ENCODE results near the gene RCC2. TPM values are rescaled to one million over a fixed set of nuclear protein-coding genes. Genes with fewer than 3 reads are reported as not detected.

The RCC2 gene
- total RNA-seq, 1 experiment from 2014 or later: 473 TPM

GRCh38 chr1:17370618-17371017, 68.9 kb downstream of the RCC2 start:
- Histone ChIP-seq H3K79me1 (ENCODE audit: insufficient read depth, low read depth, low read length, poor library complexity, severe bottlenecking) (no peaks in the 10 kb centered on the region), H3K79me2 (ENCODE audit: insufficient read depth, low read length) (no peaks in the 10 kb centered on the region), H3K4me2 (ENCODE audit: insufficient read depth, insufficient read length, low read length) (no peak overlapping the region), H4K91ac (ENCODE audit: insufficient read length, low read depth, low read length) (no peak overlapping the region), H2AK5ac (ENCODE audit: insufficient read length, low read length) (no peak overlapping the region), H3K4ac (ENCODE audit: low read depth, low read length) (no peak overlapping the region), H3K18ac (ENCODE audit: insufficient read length, low read depth, low read length) (no peak overlapping the region), H4K5ac (ENCODE audit: insufficient read length, low read depth, low read length) (no peak overlapping the region), H3K4me1 (ENCODE audit: insufficient read depth, low read length) (no peaks in the 10 kb centered on the region), H2BK15ac (ENCODE audit: low read depth, low read length) (no peak overlapping the region), H2BK12ac (ENCODE audit: insufficient read length, low read depth, low read length) (no peak overlapping the region), H3K27ac (ENCODE audit: insufficient read length, low read depth, low read length) (no peak overlapping the region), H3K27me3 (ENCODE audit: insufficient read depth, low read length) (no peaks in the 10 kb centered on the region), H2BK20ac (ENCODE audit: low read depth, low read length, poor library complexity, severe bottlenecking) (no peak overlapping the region), H4K20me1 (ENCODE audit: control insufficient read depth, insufficient read depth, insufficient read length) (no peaks in the 10 kb centered on the region), H4K8ac (replicated peaks; ENCODE audit: insufficient read length, low read depth, low read length) (no peak overlapping the region), H3K23ac (ENCODE audit: insufficient read length, low read depth, low read length) (no peak overlapping the region), H3K23me2 (ENCODE audit: insufficient read length, low read depth, low read length, poor library complexity, severe bottlenecking) (no peaks in the 10 kb centered on the region), H2AFZ (ENCODE audit: low read length) (no peak overlapping the region), H2BK5ac (ENCODE audit: insufficient read length, low read length) (no peak overlapping the region), H3K9me3 (ENCODE audit: control insufficient read depth, low read depth, low read length) (no peaks in the 10 kb centered on the region), H3T11ph (ENCODE audit: low read length) (no peak overlapping the region), H3K14ac (ENCODE audit: insufficient read depth, low read length) (no peak overlapping the region), H2BK120ac (ENCODE audit: low read depth, low read length, poor library complexity, severe bottlenecking) (no peak overlapping the region), H3K56ac (ENCODE audit: insufficient read length, low read depth, low read length) (no peak overlapping the region), H3K9ac (ENCODE audit: extremely low read depth, insufficient read length, low read length) (no peak overlapping the region)
- WGBS (ENCODE audit: extremely low coverage, insufficient read length, low lambda C conversion rate): no CpG with 5 or more reads among the region's 2 CpGs
- peaks cover 20 to 22% of the 10 kb centered on the region in 2 experiments for H3K4me1 Mint-ChIP-seq
- no peak overlapping the region for H3K27ac Mint-ChIP-seq
- H3K27me3 Mint-ChIP-seq (ENCODE audit: low read depth): peaks cover 14% of the 10 kb centered on the region
- H3K4me3 Mint-ChIP-seq: no peak overlapping the region; a peak in 1 of 5 replicates
- no peaks in the 10 kb centered on the region for H3K9me3 Mint-ChIP-seq
- TF ChIP-seq CTCF (conservative IDR thresholded peaks at IDR 0.05): peak; percentile 73
- H3K36me3 Mint-ChIP-seq (ENCODE audit: insufficient read depth in 1 of 3, low read depth in 3 of 3): no peaks in the 10 kb centered on the region
- no peak for DNase-seq
